Common myeloid progenitor, CD34-positive (primary cell): ENCODE data around the gene PTCH1.

Experiments
- CTCF ChIA-PET: fragments of 350-600 bp; sonication (Branson Sonifier 250); formaldehyde crosslinking; loops from one replicate; lab custom pipeline; 2021; ENCODE audit warnings: antibody characterized with exemption; lab: Charles Lee
- POLR2A ChIA-PET: fragments of 350-600 bp; sonication (Branson Sonifier 250); formaldehyde crosslinking; loops from one replicate; lab custom pipeline; 2021; ENCODE audit warnings: antibody characterized with exemption; lab: Charles Lee
- DNase-seq, 3 donors: peaks; one replicate each; pipeline versions ENCODE4 v3.0.0 to v3.0.0-alpha.2; 2013
- H3K27ac ChIP-seq, 2 experiments: 1 replicate in 1 of 2; 2 replicates in 1 of 2; pipeline ENCODE4 v1.7.0; 2013; ENCODE audit warnings: inconsistent platforms in 2 of 2, low read length in 2 of 2, mild to moderate bottlenecking in 2 of 2, low read depth in 1 of 2, moderate library complexity in 1 of 2; ENCODE audit not compliant: severe bottlenecking in 2 of 2, insufficient read depth in 1 of 2, poor library complexity in 1 of 2
- H3K27me3 ChIP-seq, 5 experiments: replicated peaks in 2 of 5; 1 replicate in 3 of 5; 2 replicates in 2 of 5; pipeline versions ENCODE4 v1.6.1 to v1.7.0; 2013; ENCODE audit warnings: low read length in 4 of 5, mild to moderate bottlenecking in 2 of 5, moderate library complexity in 2 of 5, inconsistent platforms in 1 of 5; ENCODE audit not compliant: insufficient read depth in 5 of 5, control insufficient read depth in 4 of 5
- H3K36me3 ChIP-seq, 4 experiments: 1 replicate in 2 of 4; 2 replicates in 2 of 4; pipeline versions ENCODE4 v1.6.1 to v1.7.0; 2013; ENCODE audit warnings: low read length in 3 of 4, control low read depth in 1 of 4, mild to moderate bottlenecking in 1 of 4; ENCODE audit not compliant: control insufficient read depth in 4 of 4, insufficient read depth in 4 of 4
- H3K4me1 ChIP-seq, 4 experiments: 1 replicate in 3 of 4; 2 replicates in 1 of 4; pipeline versions ENCODE4 v1.6.1 to v1.7.1; 2013; ENCODE audit warnings: low read length in 3 of 4, mild to moderate bottlenecking in 3 of 4, control low read depth in 1 of 4, inconsistent platforms in 1 of 4, moderate library complexity in 1 of 4; ENCODE audit not compliant: control insufficient read depth in 4 of 4, insufficient read depth in 4 of 4; ENCODE audit errors: control extremely low read depth in 1 of 4
- H3K4me3 ChIP-seq, 7 experiments: 1 replicate in 4 of 7; 2 replicates in 3 of 7; pipeline versions ENCODE4 v1.5.1 to v1.7.0; 2013; ENCODE audit warnings: mild to moderate bottlenecking in 7 of 7, low read length in 6 of 7, moderate library complexity in 6 of 7, inconsistent platforms in 2 of 7, low read depth in 2 of 7, control low read depth in 1 of 7; ENCODE audit not compliant: insufficient read depth in 4 of 7, control insufficient read depth in 1 of 7; ENCODE audit errors: extremely low read depth in 1 of 7
- H3K9me3 ChIP-seq, 5 experiments: 1 replicate in 4 of 5; 2 replicates in 1 of 5; pipeline versions ENCODE4 v1.6.1 to v1.7.1; 2013; ENCODE audit warnings: low read length in 4 of 5, mild to moderate bottlenecking in 2 of 5, inconsistent platforms in 1 of 5, low read depth in 1 of 5, moderate library complexity in 1 of 5; ENCODE audit not compliant: control insufficient read depth in 4 of 5, insufficient read depth in 2 of 5; ENCODE audit errors: control extremely low read depth in 1 of 5
- WGBS: methylation state at CpG from one replicate; pipeline ENCODE4 v1.1.5; 2013; ENCODE audit not compliant: insufficient coverage; 5-methylcytosine and 5-hydroxymethylcytosine counted together

PTCH1 gene

DNA sequence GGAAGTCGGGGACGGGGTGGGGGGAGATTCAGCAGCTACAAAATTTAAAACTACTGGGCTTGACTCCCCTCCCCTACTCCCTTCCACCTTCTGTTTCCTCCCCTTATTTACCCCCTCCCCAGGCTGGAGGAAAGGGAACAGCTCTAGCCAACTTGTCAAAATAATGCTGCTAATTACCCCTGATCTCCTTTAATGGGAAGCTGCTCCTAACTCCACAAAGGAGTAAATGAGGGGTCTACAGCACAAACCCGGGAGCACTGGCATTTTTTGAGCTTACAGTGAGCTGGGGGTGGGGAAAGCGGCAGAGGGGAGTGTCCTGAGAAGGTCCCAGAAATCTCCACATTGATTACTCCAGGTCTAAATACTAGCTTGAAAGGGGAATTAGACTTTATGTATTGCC is 3.1 kb downstream of the PTCH1 start:
- ChIA-PET CTCF (interaction anchor here (1.3 to 1.7 kb wide), 2 partner anchors 14 to 32 kb away, joined by 3 read pairs; no protein-coding TSS in a partner anchor), POLR2A (no interaction called here)
- WGBS, result 60% methylated on average over 2 of the region's 4 CpGs
- Histone ChIP-seq H3K4me3 (no peak overlapping the region), H3K27ac (no peak overlapping the region), H3K4me1 (peaks cover 5 to 48% (median 35%) of the 10 kb centered on the region in 4 experiments), H3K9me3 (peaks cover 1 to 16% (median 3%) of the 10 kb centered on the region in 5 experiments), H3K36me3 (no peaks in the 10 kb centered on the region), H3K27me3 (peaks cover 24 to 97% (median 57%) of the 10 kb centered on the region in 5 experiments)
- DNase-seq, result no peak

DNA sequence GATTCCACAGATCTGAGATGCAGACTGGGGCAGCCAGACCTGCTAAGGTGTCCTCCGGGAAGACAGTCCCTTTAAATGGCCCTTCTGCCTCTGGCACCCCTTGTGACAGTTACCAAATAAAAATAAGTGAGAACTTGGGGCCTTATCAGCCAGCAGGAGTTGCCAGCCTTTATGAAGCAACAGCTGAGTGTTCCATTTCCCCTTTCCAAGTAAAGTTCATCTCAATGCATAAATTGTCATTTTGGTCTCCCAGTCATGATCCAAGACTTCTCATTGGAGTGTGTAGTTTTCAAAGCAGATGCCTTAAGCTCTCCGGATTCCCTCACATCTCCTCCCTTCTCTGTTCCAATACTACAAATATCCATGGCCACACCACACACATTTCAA is 4.1 kb downstream of the PTCH1 start:
- ChIA-PET CTCF (no interaction called here), POLR2A (no interaction called here)
- Histone ChIP-seq H3K4me3 (no peak overlapping the region), H3K36me3 (no peaks in the 10 kb centered on the region), H3K27me3 (peaks cover 16 to 97% (median 51%) of the 10 kb centered on the region in 5 experiments), H3K4me1 (peaks cover 5 to 57% (median 43%) of the 10 kb centered on the region in 4 experiments), H3K9me3 (peaks cover 0 to 14% (median 0%) of the 10 kb centered on the region in 5 experiments), H3K27ac (peak overlapping the region in 1 of 2 experiments; percentile 23)
- DNase-seq, result peak in 1 of 3 donors; percentile 38
- WGBS, result 90% methylated on average over 2 of the region's 2 CpGs

DNA sequence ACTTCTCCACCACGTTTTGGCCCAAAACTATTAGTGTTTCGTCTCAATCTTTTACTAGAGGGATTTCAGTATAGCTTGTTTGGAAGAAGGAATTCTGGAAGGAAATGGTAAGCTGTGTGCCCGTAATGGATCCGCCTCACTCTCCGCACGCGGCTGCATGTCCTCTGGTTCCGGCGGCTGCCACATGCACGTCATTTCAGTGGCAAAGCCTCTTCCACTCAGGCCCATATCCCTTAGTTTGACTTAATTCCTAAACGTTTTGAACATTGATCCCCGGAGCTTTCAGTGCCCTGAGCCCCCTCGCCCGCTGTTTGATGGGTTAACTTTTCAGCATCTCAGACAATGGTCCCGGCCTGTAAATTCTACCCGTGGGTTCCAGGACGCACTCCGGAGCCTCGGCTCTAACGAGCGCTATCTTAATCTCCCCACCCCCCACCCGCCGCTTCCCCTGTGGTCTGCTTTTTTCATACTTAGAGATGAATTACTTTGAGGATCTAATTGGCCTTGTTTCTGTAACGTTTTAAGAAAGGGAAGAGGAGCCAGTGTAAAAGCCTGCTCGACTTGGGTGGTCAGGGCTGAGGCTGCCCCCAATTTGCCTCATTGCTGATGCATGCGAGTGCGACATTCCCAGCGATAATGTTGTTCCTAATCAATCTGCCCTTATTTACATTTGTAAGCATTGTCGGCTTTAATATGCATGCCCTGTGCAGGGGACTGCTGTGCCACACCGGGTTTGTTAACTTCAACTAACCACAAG is 4.6 kb downstream of the PTCH1 start:
- H3K36me3 ChIP-seq, result no peaks in the 10 kb centered on the region
- H3K4me3 ChIP-seq, result no peak overlapping the region
- WGBS, result 29% methylated on average over 20 of the region's 30 CpGs
- H3K27me3 ChIP-seq, result peaks cover 16 to 97% (median 49%) of the 10 kb centered on the region in 5 experiments
- no peak for DNase-seq
- H3K4me1 ChIP-seq, result peaks cover 5 to 61% (median 49%) of the 10 kb centered on the region in 4 experiments
- POLR2A ChIA-PET, result interaction anchor here (0.8 kb wide), 1 partner anchor 10 kb away, joined by 3 read pairs; no protein-coding TSS in a partner anchor
- H3K9me3 ChIP-seq, result peaks cover 0 to 8% (median 0%) of the 10 kb centered on the region in 5 experiments
- CTCF ChIA-PET, result no interaction called here
- H3K27ac ChIP-seq, result peak overlapping the region in 1 of 2 experiments; percentile 49

DNA sequence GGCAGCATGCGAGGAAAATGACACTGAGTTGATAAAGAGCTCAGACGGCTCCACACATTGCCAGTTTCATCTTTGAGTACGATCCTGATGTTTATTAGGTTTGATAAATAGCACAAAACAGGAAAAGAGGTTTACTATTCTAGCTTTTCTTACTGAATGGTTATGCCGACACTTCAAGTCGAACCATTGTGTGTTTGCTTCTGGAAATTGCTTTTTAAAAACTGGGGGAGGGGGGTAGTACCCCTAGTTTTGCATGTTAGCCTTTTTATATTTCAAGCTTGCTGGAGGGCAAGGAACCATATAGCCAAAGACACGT is 5.2 kb downstream of the PTCH1 start:
- H3K4me3 ChIP-seq, result peak overlapping the region in 5 of 7 experiments; percentile 63 to 78 (median 72)
- 3% methylated on average over 5 of the region's 6 CpGs for WGBS
- peak overlapping the region in 1 of 2 experiments; percentile 49 for H3K27ac ChIP-seq
- H3K27me3 ChIP-seq, result peaks cover 16 to 97% (median 51%) of the 10 kb centered on the region in 5 experiments
- DNase-seq, result no peak
- no peaks in the 10 kb centered on the region for H3K36me3 ChIP-seq
- ChIA-PET CTCF (no interaction called here), POLR2A (interaction anchor here (0.8 kb wide), 1 partner anchor 11 kb away, joined by 3 read pairs; no protein-coding TSS in a partner anchor)
- H3K9me3 ChIP-seq, result peaks cover 0 to 6% (median 0%) of the 10 kb centered on the region in 5 experiments
- H3K4me1 ChIP-seq, result peaks cover 5 to 62% (median 51%) of the 10 kb centered on the region in 4 experiments

DNA sequence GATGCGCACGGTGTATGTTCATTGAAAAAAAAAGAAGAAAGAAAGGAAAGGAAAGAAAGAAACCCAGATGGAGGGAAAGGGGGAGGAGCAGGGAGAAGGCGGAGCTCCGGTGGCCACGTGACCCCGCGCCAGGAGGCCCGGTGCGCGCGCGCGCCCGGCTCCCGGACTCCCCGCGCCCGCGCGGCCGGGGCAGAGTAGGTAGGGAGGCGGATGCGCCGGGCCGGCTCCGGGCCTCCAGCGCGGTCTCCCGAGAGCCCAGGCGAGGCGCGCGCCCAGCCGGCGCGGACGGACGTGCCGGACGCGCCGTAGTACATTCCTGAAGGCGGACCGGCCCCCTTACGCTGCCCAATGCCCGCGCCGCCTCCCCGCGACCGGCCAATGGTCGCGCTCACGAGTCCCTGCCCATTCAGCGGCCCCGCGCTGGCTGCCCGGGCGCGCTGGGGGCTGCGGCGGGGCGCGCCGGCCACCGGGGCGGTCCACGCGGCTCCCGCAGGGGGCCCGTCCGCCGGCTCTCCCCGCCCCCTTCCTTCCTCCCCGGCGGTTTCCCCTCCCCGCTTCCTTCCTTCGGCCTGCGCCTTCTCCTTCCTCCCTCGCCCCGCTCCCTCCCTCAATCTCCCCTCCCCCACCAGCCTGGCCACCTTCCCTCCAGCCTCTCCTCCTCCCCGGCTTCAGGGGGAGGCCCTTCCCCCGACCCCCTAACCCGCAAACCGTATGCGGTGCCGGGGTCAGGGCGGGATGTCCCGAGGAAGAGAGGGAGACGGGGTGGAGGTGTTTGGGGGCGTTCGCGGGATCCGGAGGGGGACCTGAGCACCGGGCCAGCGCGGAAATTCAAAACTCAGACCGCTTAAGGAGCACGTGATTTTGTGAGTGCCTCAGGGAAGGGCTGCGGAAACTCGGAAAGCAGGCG is 5.8 kb downstream of the PTCH1 start:
- H3K27ac ChIP-seq, result peak overlapping the region in 1 of 2 experiments; percentile 49
- ChIA-PET CTCF (no interaction called here), POLR2A (interaction anchor here (0.7 kb wide), 1 partner anchor 19 kb away, joined by 3 read pairs; no protein-coding TSS in a partner anchor)
- no peaks in the 10 kb centered on the region for H3K36me3 ChIP-seq
- peaks cover 0 to 6% (median 0%) of the 10 kb centered on the region in 5 experiments for H3K9me3 ChIP-seq
- peaks cover 5 to 63% (median 53%) of the 10 kb centered on the region in 4 experiments for H3K4me1 ChIP-seq
- peak; percentile 54 to 72 (median 56) for DNase-seq
- peaks cover 16 to 97% (median 53%) of the 10 kb centered on the region in 5 experiments for H3K27me3 ChIP-seq
- WGBS, result under 1% methylated on average over 61 of the region's 102 CpGs
- peak overlapping the region; percentile 55 to 78 (median 66) for H3K4me3 ChIP-seq

DNA sequence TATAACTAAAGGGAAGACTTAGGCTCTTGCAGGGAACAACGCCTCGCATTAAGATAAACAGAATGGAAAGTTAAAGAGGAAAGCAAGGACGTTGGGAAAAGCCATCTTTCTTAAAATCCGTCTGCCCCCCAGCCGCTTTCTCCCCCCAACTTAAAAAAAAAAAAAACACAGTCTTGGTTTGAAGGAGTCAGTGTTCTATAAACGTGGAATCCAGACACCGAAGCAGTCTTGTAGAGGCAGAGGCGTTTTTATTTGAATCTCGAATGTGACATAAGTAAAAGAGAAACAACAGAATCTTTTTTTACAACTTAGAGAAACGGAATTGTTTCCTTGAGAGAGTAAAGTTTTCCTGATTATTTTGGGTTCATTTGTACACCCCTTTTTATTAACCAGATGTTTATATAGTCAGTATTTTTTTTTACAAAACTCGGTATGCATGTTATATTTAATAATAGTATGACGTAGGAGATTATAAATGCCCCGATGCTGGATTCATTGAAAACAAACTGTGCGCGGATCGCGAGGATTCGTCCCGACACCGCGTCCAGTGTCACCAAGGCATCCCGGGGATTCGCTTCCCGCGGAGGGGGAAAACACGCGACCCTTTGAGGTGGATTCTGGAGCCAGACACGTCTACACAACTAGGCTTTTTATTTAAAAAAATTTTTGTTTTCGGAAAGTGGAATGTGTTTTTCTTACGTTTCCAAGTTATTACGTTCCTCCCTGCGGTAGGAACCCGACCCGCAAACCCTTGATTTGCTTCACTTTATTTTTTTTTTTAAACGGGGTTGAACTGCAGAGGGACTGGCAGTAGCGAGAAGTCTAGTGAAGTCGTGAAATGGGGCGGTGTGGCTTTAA is 6.7 kb downstream of the PTCH1 start:
- H3K4me3 ChIP-seq, result peak overlapping the region; percentile 55 to 78 (median 66)
- peaks cover 7 to 59% (median 50%) of the 10 kb centered on the region in 4 experiments for H3K4me1 ChIP-seq
- peaks cover 0 to 6% (median 0%) of the 10 kb centered on the region in 5 experiments for H3K9me3 ChIP-seq
- H3K27me3 ChIP-seq, result peaks cover 13 to 96% (median 53%) of the 10 kb centered on the region in 5 experiments
- 1% methylated on average over 12 of the region's 38 CpGs for WGBS
- CTCF ChIA-PET, result no interaction called here
- POLR2A ChIA-PET, result interaction anchor here (0.7 kb wide), 1 partner anchor 20 kb away, joined by 3 read pairs; no protein-coding TSS in a partner anchor
- peak overlapping the region in 1 of 2 experiments; percentile 14 for H3K27ac ChIP-seq
- DNase-seq, result no peak
- no peaks in the 10 kb centered on the region for H3K36me3 ChIP-seq
